K562 (cell line): ENCODE data around the gene TREM1. TPM values are rescaled to one million over a fixed set of nuclear protein-coding genes. Genes with fewer than 3 reads are reported as not detected.

Experiments
- ATAC-seq: fragments of 200-7000 bp; cut with Tn5 transposase; 3 replicates; pipeline ENCODE4 v1.9.1; 2020; ENCODE audit warnings: moderate library complexity
- BruUV-seq: library from RNA; stranded (reverse); fragments of 400-500 nt; replicated peaks from 2 replicates; lab custom pipeline; 2021; lab: Mats Ljungman, UMichigan
- CTCF ChIA-PET: fragments of 300-600 bp; formaldehyde crosslinking; extraction: SDS; loops from one replicate; lab custom pipeline; 2021; ENCODE audit warnings: low intra/inter-chr PET ratio; lab: Yijun Ruan, JAX
- POLR2A ChIA-PET: fragments of 300-600, 350-650 bp; sonication (Branson Sonifier 250); formaldehyde crosslinking; extraction: SDS; loops from one replicate; lab custom pipeline; 2021; ENCODE audit warnings: antibody characterized with exemption, inconsistent platforms; lab: Yijun Ruan, JAX
- DNase-seq, 4 experiments: peaks; one replicate each; pipeline versions ENCODE4 v3.0.0 to v3.0.0-alpha.2; 2011 to 2018; ENCODE audit warnings: low spot score in 3 of 4, mixed read lengths in 3 of 4; ENCODE audit errors: extremely low read depth in 1 of 4
- FAIRE-seq: peaks from 2 replicates; lab custom pipeline; 2011; peaks lifted over from hg19 to GRCh38; lab: Jason Lieb, UNC
- H2AFZ ChIP-seq: 2 replicates; pipeline ENCODE4 v1.6.0; 2011; ENCODE audit warnings: low read depth, low read length, control low read depth, inconsistent platforms
- H3K27ac ChIP-seq: fragments of 200-600 bp; 3 replicates; pipeline ENCODE4 v1.8.0; 2011; ENCODE audit warnings: low read depth, mild to moderate bottlenecking, control low read depth, inconsistent platforms, low read length, moderate library complexity, mixed read lengths; ENCODE audit errors: extremely low read depth
- H3K27me3 ChIP-seq, 2 experiments: fragments of 300-600 bp in 1 of 2; 2 replicates in 1 of 2; 3 replicates in 1 of 2; pipeline versions ENCODE4 v1.6.0 to v1.8.0; 2011; ENCODE audit warnings: inconsistent platforms in 2 of 2, low read length in 2 of 2, mild to moderate bottlenecking in 1 of 2, mixed read lengths in 1 of 2, moderate library complexity in 1 of 2; ENCODE audit not compliant: control insufficient read depth in 2 of 2, insufficient read depth in 2 of 2
- H3K36me3 ChIP-seq: fragments of 300-600 bp; 3 replicates; pipeline ENCODE4 v1.8.0; 2011; ENCODE audit warnings: mild to moderate bottlenecking, low read length, inconsistent platforms; ENCODE audit not compliant: control insufficient read depth, insufficient read depth
- H3K4me1 ChIP-seq, 2 experiments: fragments of 200-600 bp in 1 of 2; replicated peaks in 1 of 2; 2 replicates in 1 of 2; 3 replicates in 1 of 2; pipeline versions ENCODE4 v1.5.1 to v1.8.0; 2011; ENCODE audit warnings: inconsistent platforms in 2 of 2, low read length in 2 of 2, mild to moderate bottlenecking in 1 of 2, mixed read lengths in 1 of 2, moderate library complexity in 1 of 2; ENCODE audit not compliant: control insufficient read depth in 2 of 2, insufficient read depth in 2 of 2
- H3K4me2 ChIP-seq: 2 replicates; pipeline ENCODE4 v1.6.1; 2011; ENCODE audit warnings: low read length, control low read depth, inconsistent platforms, mixed read lengths; ENCODE audit not compliant: insufficient read depth
- H3K4me3 ChIP-seq: fragments of 200-600 bp; sonication (generic), shearing (Covaris generic); 2 replicates; pipeline ENCODE4 v1.5.1; 2016; ENCODE audit warnings: control low read depth, inconsistent platforms
- H3K79me2 ChIP-seq: fragments of 200-600 bp; 3 replicates; pipeline ENCODE4 v1.8.0; 2011; ENCODE audit warnings: low read length, inconsistent platforms; ENCODE audit not compliant: control insufficient read depth, insufficient read depth
- H3K9ac ChIP-seq, 2 experiments: 2 replicates each; pipeline versions ENCODE4 v1.6.0 to v1.6.1; 2011; ENCODE audit warnings: low read depth in 2 of 2, low read length in 2 of 2, control low read depth in 1 of 2, inconsistent platforms in 1 of 2, mild to moderate bottlenecking in 1 of 2, mixed read lengths in 1 of 2; ENCODE audit not compliant: insufficient read depth in 1 of 2
- H3K9me1 ChIP-seq: one replicate; pipeline ENCODE4 v1.6.0; 2011; ENCODE audit warnings: inconsistent platforms, mild to moderate bottlenecking, low read length, moderate library complexity; ENCODE audit not compliant: control insufficient read depth, insufficient read depth
- H3K9me3 ChIP-seq: replicated peaks from 2 replicates; pipeline ENCODE4 v1.5.1; 2011; ENCODE audit warnings: low read depth, low read length, inconsistent platforms; ENCODE audit not compliant: control insufficient read depth, insufficient read depth
- H4K20me1 ChIP-seq: replicated peaks from 2 replicates; pipeline ENCODE4 v1.6.1; 2011; ENCODE audit warnings: low read length, inconsistent platforms, mixed read lengths; ENCODE audit not compliant: control insufficient read depth, insufficient read depth
- BCL6 ChIP-seq: fragments of 250-450 bp; sonication (Bioruptor Pico); IDR thresholded peaks from 2 replicates; pipeline ENCODE4 v1.4.0; 2020
- CREM ChIP-seq: IDR thresholded peaks from 2 replicates; pipeline ENCODE4 v1.6.1; 2014; ENCODE audit warnings: antibody characterized with exemption, low read depth
- CTBP1 ChIP-seq: fragments of 450-650 bp; IDR thresholded peaks from 2 replicates; pipeline ENCODE4 v1.6.1; 2016; ENCODE audit warnings: borderline replicate concordance
- HOXB6 ChIP-seq: fragments of 250-450 bp; sonication (Bioruptor Pico); IDR thresholded peaks from 2 replicates; pipeline ENCODE4 v1.5.1; 2022; ENCODE audit warnings: mild to moderate bottlenecking, borderline replicate concordance
- IRF2 ChIP-seq: sonication (generic); formaldehyde crosslinking; IDR thresholded peaks from 2 replicates; pipeline ENCODE4 v1.8.1; 2022; ENCODE audit warnings: mild to moderate bottlenecking, missing genetic modification reagents
- MYBL2 ChIP-seq, 2 experiments: fragments of 450-650 bp in 1 of 2; sonication (generic) in 1 of 2; formaldehyde crosslinking in 1 of 2; IDR thresholded peaks; 2 replicates each; pipeline versions ENCODE4 v1.6.1 to v1.8.1; 2017 to 2022; ENCODE audit warnings: borderline replicate concordance in 1 of 2, inconsistent platforms in 1 of 2, low read depth in 1 of 2, mild to moderate bottlenecking in 1 of 2, missing genetic modification reagents in 1 of 2, moderate library complexity in 1 of 2
- NCOA2 ChIP-seq, 2 experiments: fragments of 450-650 bp; IDR thresholded peaks; 2 replicates each; pipeline ENCODE4 v1.6.1; 2018; ENCODE audit warnings: mild to moderate bottlenecking in 2 of 2, moderate library complexity in 1 of 2; ENCODE audit not compliant: partially characterized antibody in 2 of 2
- PML ChIP-seq: IDR thresholded peaks from 2 replicates; pipeline ENCODE4 v1.6.1; 2012; ENCODE audit warnings: low read length, inconsistent platforms
- POLR2A ChIP-seq: fragments of 450-650 bp; conservative IDR thresholded peaks from 2 replicates; pipeline ENCODE4 v1.6.1; 2016
- RUNX1 ChIP-seq: sonication (generic); IDR thresholded peaks from 2 replicates; pipeline ENCODE4 v1.6.1; 2016; ENCODE audit warnings: antibody characterized with exemption, low read depth
- SIN3A ChIP-seq, 2 experiments: fragments of 150-350 bp in 1 of 2; IDR thresholded peaks; 2 replicates each; pipeline ENCODE4 v1.6.1; 2011 to 2016; ENCODE audit warnings: borderline replicate concordance in 2 of 2, low read depth in 2 of 2, low read length in 2 of 2, mild to moderate bottlenecking in 2 of 2, moderate library complexity in 2 of 2; ENCODE audit not compliant: control insufficient read depth in 1 of 2
- SRSF3 ChIP-seq: fragments of 200-400 bp; formaldehyde crosslinking; IDR thresholded peaks from 2 replicates; pipeline ENCODE4 v1.6.1; 2016; ENCODE audit warnings: mild to moderate bottlenecking, low read length, moderate library complexity; ENCODE audit not compliant: insufficient read depth
- XRCC4 ChIP-seq: IDR thresholded peaks from one replicate; pipeline ENCODE4 v1.6.1; 2011; ENCODE audit not compliant: insufficient read depth, insufficient read length; ENCODE audit errors: extremely low read depth
- ZNF274 ChIP-seq: IDR thresholded peaks from 2 replicates; pipeline ENCODE4 v1.6.1; 2011; ENCODE audit warnings: low read depth, mild to moderate bottlenecking, low read length, moderate library complexity, borderline replicate concordance
- ZNF444 ChIP-seq: fragments of 250-450 bp; sonication (Bioruptor Pico); IDR thresholded peaks from 2 replicates; pipeline ENCODE4 v1.4.0; 2020; ENCODE audit warnings: mild to moderate bottlenecking, moderate library complexity
- WGBS: fragments of 100-300 bp; shearing (Covaris generic); methylation state at CpG from one replicate; pipeline ENCODE4 v1.1.6; 2016; ENCODE audit warnings: low coverage, mixed read lengths; ENCODE audit not compliant: insufficient coverage; ENCODE audit errors: missing lambda C conversion rate; 5-methylcytosine and 5-hydroxymethylcytosine counted together
- in situ Hi-C: fragments of 300-500 bp; cut with MboI; formaldehyde crosslinking; loops from 4 replicates; pipeline ENCODE4 v1.15.0; 2018; ENCODE audit warnings: inconsistent platforms, mixed read lengths
- intact Hi-C: fragments of 100-400 bp; cut with micrococcal nuclease; formaldehyde crosslinking; loops from 2 replicates; pipeline ENCODE4 v1.14.2; 2022
- polyA plus RNA-seq, 8 experiments: library from polyadenylated mRNA; depleted of rRNA in 4 of 8; stranded (reverse) in 5 of 8; unstranded in 3 of 8; fragments of >200 nt; fragmentation: Nextera tagmentation in 2 of 8; fragmentation: Illumina TruSeq in 1 of 8; extraction: Ambion mirVana in 2 of 8; extraction: Trizol in 1 of 8; gene quantifications; 2 replicates each; pipeline versions ENCODE4 v1.2.1 to v1.2.3, GENCODE V29; 2011 to 2014; ENCODE audit warnings: inconsistent platforms in 1 of 8, missing spikeins in 1 of 8
- total RNA-seq, 7 experiments: library from RNA; depleted of rRNA in 6 of 7; stranded (reverse); fragments of >200 nt in 6 of 7; fragmentation: Illumina TruSeq in 2 of 7; extraction: Trizol in 2 of 7; gene quantifications; 2 replicates each; pipeline versions ENCODE4 v1.2.1 to v1.2.3, GENCODE V29; 2011 to 2021; ENCODE audit warnings: low replicate concordance in 1 of 7
- TF ChIP-seq, protein P1 (sequence below): IDR thresholded peaks from 3 replicates; pipeline ENCODE4 v1.6.1; 2011; ENCODE audit warnings: borderline replicate concordance, mild to moderate bottlenecking, moderate library complexity; ENCODE audit not compliant: insufficient read length; ENCODE audit errors: extremely low read depth

Gene TREM1
- total and polyA plus RNA-seq, 9 of the 15 experiments (the other 6 are each of a cell fraction or from before 2014, with no cell fraction given): not detected

GRCh38 chr6:41288754-41289129, 2.3 kb upstream of the TREM1 start:
- H3K4me2 ChIP-seq: no peak overlapping the region
- ATAC-seq (no peak), DNase-seq (no peak), FAIRE-seq (no peak)
- TF ChIP-seq XRCC4: no peak
- no peak for TF ChIP-seq PML
- no peak for TF ChIP-seq POLR2A
- no peak for TF ChIP-seq IRF2 (CRISPR knock-in tag)
- TF ChIP-seq SIN3A (IDR thresholded peaks at IDR 0.05; ENCODE audit: borderline replicate concordance in 2 of 2, control insufficient read depth in 1 of 2, low read depth in 2 of 2, low read length in 2 of 2): no peak
- no peak for TF ChIP-seq HOXB6 (CRISPR knock-in tag)
- TF ChIP-seq, protein P1, sequence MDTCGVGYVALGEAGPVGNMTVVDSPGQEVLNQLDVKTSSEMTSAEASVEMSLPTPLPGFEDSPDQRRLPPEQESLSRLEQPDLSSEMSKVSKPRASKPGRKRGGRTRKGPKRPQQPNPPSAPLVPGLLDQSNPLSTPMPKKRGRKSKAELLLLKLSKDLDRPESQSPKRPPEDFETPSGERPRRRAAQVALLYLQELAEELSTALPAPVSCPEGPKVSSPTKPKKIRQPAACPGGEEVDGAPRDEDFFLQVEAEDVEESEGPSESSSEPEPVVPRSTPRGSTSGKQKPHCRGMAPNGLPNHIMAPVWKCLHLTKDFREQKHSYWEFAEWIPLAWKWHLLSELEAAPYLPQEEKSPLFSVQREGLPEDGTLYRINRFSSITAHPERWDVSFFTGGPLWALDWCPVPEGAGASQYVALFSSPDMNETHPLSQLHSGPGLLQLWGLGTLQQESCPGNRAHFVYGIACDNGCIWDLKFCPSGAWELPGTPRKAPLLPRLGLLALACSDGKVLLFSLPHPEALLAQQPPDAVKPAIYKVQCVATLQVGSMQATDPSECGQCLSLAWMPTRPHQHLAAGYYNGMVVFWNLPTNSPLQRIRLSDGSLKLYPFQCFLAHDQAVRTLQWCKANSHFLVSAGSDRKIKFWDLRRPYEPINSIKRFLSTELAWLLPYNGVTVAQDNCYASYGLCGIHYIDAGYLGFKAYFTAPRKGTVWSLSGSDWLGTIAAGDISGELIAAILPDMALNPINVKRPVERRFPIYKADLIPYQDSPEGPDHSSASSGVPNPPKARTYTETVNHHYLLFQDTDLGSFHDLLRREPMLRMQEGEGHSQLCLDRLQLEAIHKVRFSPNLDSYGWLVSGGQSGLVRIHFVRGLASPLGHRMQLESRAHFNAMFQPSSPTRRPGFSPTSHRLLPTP: no peak
- TF ChIP-seq CREM: no peak
- TF ChIP-seq NCOA2 (IDR thresholded peaks at IDR 0.05; ENCODE audit: partially characterized antibody in 2 of 2): no peak
- no peak for TF ChIP-seq CTBP1
- TF ChIP-seq ZNF444 (CRISPR knock-in tag): no peak
- TF ChIP-seq ZNF274: no peak
- no peak for TF ChIP-seq MYBL2 (IDR thresholded peaks at IDR 0.05; ENCODE audit: low read depth)
- TF ChIP-seq MYBL2 (CRISPR knock-in tag; IDR thresholded peaks at IDR 0.05; ENCODE audit: borderline replicate concordance): no peak
- TF ChIP-seq RUNX1: no peak
- TF ChIP-seq BCL6 (CRISPR knock-in tag): no peak
- no peak for TF ChIP-seq SRSF3
- no peaks in the 10 kb centered on the region for H3K9me1 ChIP-seq
- peaks cover 2 to 27% of the 10 kb centered on the region in 2 experiments; a peak in 4 of 5 replicates for H3K27me3 ChIP-seq
- H4K20me1 ChIP-seq: no peaks in the 10 kb centered on the region
- in situ Hi-C loops (no loop called here), intact Hi-C loops (no loop called here)
- H3K4me3 ChIP-seq: no peak overlapping the region
- H3K79me2 ChIP-seq: no peaks in the 10 kb centered on the region
- H3K4me1 ChIP-seq: no peaks in the 10 kb centered on the region
- H3K9me3 ChIP-seq: no peaks in the 10 kb centered on the region
- no peak overlapping the region for H3K27ac ChIP-seq
- no peaks in the 10 kb centered on the region for H3K36me3 ChIP-seq
- WGBS: 2% methylated on average over 2 of the region's 2 CpGs
- POLR2A ChIA-PET: interaction anchor here (1.2 kb wide), 1 partner anchor 8 kb away, joined by 3 read pairs; no protein-coding TSS in a partner anchor
- no peak overlapping the region for H3K9ac ChIP-seq
- no TSS peak for BruUV-seq
- CTCF ChIA-PET: interaction anchor here (1.4 kb wide), 1 partner anchor 10 kb away, joined by 3 read pairs; no protein-coding TSS in a partner anchor
- no peak overlapping the region for H2AFZ ChIP-seq
